GM12878 (cell line): Measurements from ENCODE around the gene BTG1. TPM values are rescaled to one million over a fixed set of nuclear protein-coding genes. Genes with fewer than 3 reads are reported as not detected.

ENCODE experiments used
- ATAC-seq: fragments of 200-7000 bp; cut with Tn5 transposase; 3 replicates; pipeline ENCODE4 v1.9.1; 2020; ENCODE audit warnings: mild to moderate bottlenecking, moderate library complexity
- BruUV-seq: library from RNA; stranded (reverse); fragments of 400-500 nt; replicated peaks from 2 replicates; lab custom pipeline; 2021; lab: Mats Ljungman, UMichigan
- CTCF ChIA-PET: fragments of 300-600 bp; sonication (Branson Sonifier 250); formaldehyde crosslinking; extraction: SDS; loops from one replicate; lab custom pipeline; 2021; ENCODE audit warnings: inconsistent platforms; lab: Yijun Ruan, JAX
- POLR2A ChIA-PET: fragments of 350-600 bp; formaldehyde crosslinking; extraction: SDS; loops from one replicate; lab custom pipeline; 2021; ENCODE audit warnings: inconsistent platforms; lab: Charles Lee
- RAD21 ChIA-PET: fragments of 300-600 bp; sonication (Branson Sonifier 250); formaldehyde crosslinking; loops from one replicate; lab custom pipeline; 2023; ENCODE audit warnings: antibody characterized with exemption; ENCODE audit not compliant: unreplicated experiment; lab: Charles Lee
- SMC1A ChIA-PET: fragments of 300-600 bp; sonication (Branson Sonifier 250); formaldehyde crosslinking; loops from one replicate; lab custom pipeline; 2023; ENCODE audit not compliant: unreplicated experiment, uncharacterized antibody; lab: Charles Lee
- DNase-seq: peaks from one replicate; pipeline ENCODE4 v3.0.0-alpha.2; 2011; ENCODE audit warnings: low read depth, low spot score
- FAIRE-seq: peaks from 3 replicates; lab custom pipeline; 2011; peaks lifted over from hg19 to GRCh38; lab: Jason Lieb, UNC
- H2AFZ ChIP-seq: 2 replicates; pipeline ENCODE4 v1.6.0; 2011; ENCODE audit warnings: low read depth, low read length, control low read depth; ENCODE audit not compliant: control insufficient read depth
- H3K27ac ChIP-seq: 2 replicates; pipeline ENCODE4 v1.5.1; 2011; ENCODE audit warnings: control low read depth; ENCODE audit not compliant: control insufficient read depth, insufficient read depth
- H3K27me3 ChIP-seq, 2 experiments: replicated peaks in 1 of 2; 2 replicates each; pipeline versions ENCODE4 v1.6.0 to v1.6.1; 2011; ENCODE audit warnings: low read length in 1 of 2; ENCODE audit not compliant: control insufficient read depth in 2 of 2, insufficient read depth in 2 of 2
- H3K36me3 ChIP-seq, 2 experiments: 2 replicates each; pipeline ENCODE4 v1.5.1; 2011; ENCODE audit warnings: low read length in 1 of 2; ENCODE audit not compliant: control insufficient read depth in 2 of 2, insufficient read depth in 2 of 2
- H3K4me1 ChIP-seq: 2 replicates; pipeline ENCODE4 v1.6.1; 2011; ENCODE audit warnings: mild to moderate bottlenecking, low read length, moderate library complexity, mixed read lengths; ENCODE audit not compliant: control insufficient read depth, insufficient read depth
- H3K4me2 ChIP-seq: 2 replicates; pipeline ENCODE4 v1.6.0; 2011; ENCODE audit warnings: control low read depth; ENCODE audit not compliant: control insufficient read depth, insufficient read depth
- H3K4me3 ChIP-seq: fragments of 200-600 bp; sonication (generic); 2 replicates; pipeline ENCODE4 v1.5.1; 2016
- H3K79me2 ChIP-seq: 2 replicates; pipeline ENCODE4 v1.6.0; 2011; ENCODE audit warnings: low read length; ENCODE audit not compliant: control insufficient read depth, insufficient read depth
- H3K9ac ChIP-seq: 2 replicates; pipeline ENCODE4 v1.8.0; 2011; ENCODE audit warnings: low read length, control low read depth, mixed read lengths; ENCODE audit not compliant: control insufficient read depth, insufficient read depth
- H3K9me3 ChIP-seq: replicated peaks from 3 replicates; pipeline ENCODE4 v1.5.1; 2011; ENCODE audit warnings: mild to moderate bottlenecking, low read length; ENCODE audit not compliant: control insufficient read depth, insufficient read depth
- H4K20me1 ChIP-seq: 2 replicates; pipeline ENCODE4 v1.6.0; 2011; ENCODE audit not compliant: control insufficient read depth, insufficient read depth
- CBFB ChIP-seq: IDR thresholded peaks from 2 replicates; pipeline ENCODE4 v1.6.1; 2016; ENCODE audit warnings: antibody characterized with exemption, low read depth
- CBX3 ChIP-seq: fragments of 200-600 bp; sonication (generic); IDR thresholded peaks from 2 replicates; pipeline ENCODE4 v1.6.1; 2016; ENCODE audit warnings: low read depth, borderline replicate concordance
- HCFC1 ChIP-seq: fragments of 150-350 bp; IDR thresholded peaks from 2 replicates; pipeline ENCODE4 v1.6.1; 2014; ENCODE audit warnings: low read length
- KLF5 ChIP-seq: fragments of 450-650 bp; IDR thresholded peaks from 2 replicates; pipeline ENCODE4 v1.6.1; 2014; ENCODE audit warnings: mild to moderate bottlenecking; ENCODE audit not compliant: partially characterized antibody
- MTA3 ChIP-seq: IDR thresholded peaks from 2 replicates; pipeline ENCODE4 v1.6.1; 2012; ENCODE audit warnings: low read length, inconsistent platforms, borderline replicate concordance
- PML ChIP-seq: IDR thresholded peaks from 2 replicates; pipeline ENCODE4 v1.6.1; 2012; ENCODE audit warnings: low read length, inconsistent platforms
- POLR2AphosphoS2 ChIP-seq: IDR thresholded peaks from 2 replicates; pipeline ENCODE4 v1.6.1; 2011; ENCODE audit warnings: low read depth, mild to moderate bottlenecking, low read length, improper control_type of control experiment, moderate library complexity
- SMAD1 ChIP-seq: fragments of 450-650 bp; IDR thresholded peaks from 2 replicates; pipeline ENCODE4 v1.6.1; 2018; ENCODE audit warnings: mild to moderate bottlenecking, low read depth; ENCODE audit not compliant: partially characterized antibody
- SMAD5 ChIP-seq: IDR thresholded peaks from 2 replicates; pipeline ENCODE4 v1.6.1; 2016; ENCODE audit warnings: antibody characterized with exemption, low read depth
- SREBF1 ChIP-seq: IDR thresholded peaks from 2 replicates; pipeline ENCODE4 v1.6.1; 2012; ENCODE audit warnings: mild to moderate bottlenecking, low read length
- WGBS: methylation state at CpG from one replicate; pipeline ENCODE4 v1.1.6; 2016; ENCODE audit warnings: low lambda C conversion rate; ENCODE audit not compliant: insufficient replicate concordance, insufficient coverage; ENCODE audit errors: missing lambda C conversion rate; 5-methylcytosine and 5-hydroxymethylcytosine counted together
- in situ Hi-C: fragments of 300-500 bp; cut with MboI; formaldehyde crosslinking; loops from 9 replicates; pipeline ENCODE4 v1.14.3; 2018; ENCODE audit warnings: mixed read lengths
- intact Hi-C: fragments of 100-400 bp; cut with micrococcal nuclease; formaldehyde crosslinking; loops from one replicate; pipeline ENCODE4 v1.14.2; 2022; ENCODE audit not compliant: unreplicated experiment
- polyA plus RNA-seq, 11 experiments: library from polyadenylated mRNA; depleted of rRNA in 4 of 11; unstranded in 6 of 11; stranded (reverse) in 5 of 11; fragments of >200 nt; fragmentation: Nextera tagmentation in 4 of 11; fragmentation: Illumina TruSeq in 1 of 11; extraction: Ambion mirVana in 4 of 11; extraction: Trizol in 1 of 11; gene quantifications; 1 replicate in 1 of 11; 2 replicates in 10 of 11; pipeline versions ENCODE4 v1.2.1 to v1.2.3, GENCODE V29; 2011 to 2016; ENCODE audit warnings: inconsistent platforms in 2 of 11, missing spikeins in 2 of 11, low read depth in 1 of 11
- total RNA-seq, 4 experiments: library from RNA; depleted of rRNA in 3 of 4; stranded (reverse); fragments of >200 nt in 3 of 4; fragmentation: Illumina TruSeq in 1 of 4; extraction: Trizol in 1 of 4; gene quantifications; 2 replicates each; pipeline versions ENCODE4 v1.2.1 to v1.2.3, GENCODE V29; 2013 to 2021
- TF ChIP-seq, protein P1 (sequence below): IDR thresholded peaks from 2 replicates; pipeline ENCODE4 v1.6.1; 2012; ENCODE audit warnings: low read depth, low read length, improper control_type of control experiment
- TF ChIP-seq, protein P2 (sequence below): IDR thresholded peaks from 2 replicates; pipeline ENCODE4 v1.6.1; 2012; ENCODE audit warnings: low read depth, low read length, improper control_type of control experiment
- TF ChIP-seq, protein P3 (sequence below): IDR thresholded peaks from 2 replicates; pipeline ENCODE4 v1.6.1; 2012; ENCODE audit warnings: mild to moderate bottlenecking, low read depth, low read length
- TF ChIP-seq, protein P4 (sequence below): fragments of 450-650 bp; IDR thresholded peaks from 2 replicates; pipeline ENCODE4 v1.6.1; 2017; ENCODE audit warnings: low read depth, mild to moderate bottlenecking, moderate library complexity

BTG1 gene
- total and polyA plus RNA-seq, 10 of the 15 experiments (the other 5 are each of a cell fraction or from before 2014, with no cell fraction given), result 23.7 to 194 (median 56.4) TPM

DNA sequence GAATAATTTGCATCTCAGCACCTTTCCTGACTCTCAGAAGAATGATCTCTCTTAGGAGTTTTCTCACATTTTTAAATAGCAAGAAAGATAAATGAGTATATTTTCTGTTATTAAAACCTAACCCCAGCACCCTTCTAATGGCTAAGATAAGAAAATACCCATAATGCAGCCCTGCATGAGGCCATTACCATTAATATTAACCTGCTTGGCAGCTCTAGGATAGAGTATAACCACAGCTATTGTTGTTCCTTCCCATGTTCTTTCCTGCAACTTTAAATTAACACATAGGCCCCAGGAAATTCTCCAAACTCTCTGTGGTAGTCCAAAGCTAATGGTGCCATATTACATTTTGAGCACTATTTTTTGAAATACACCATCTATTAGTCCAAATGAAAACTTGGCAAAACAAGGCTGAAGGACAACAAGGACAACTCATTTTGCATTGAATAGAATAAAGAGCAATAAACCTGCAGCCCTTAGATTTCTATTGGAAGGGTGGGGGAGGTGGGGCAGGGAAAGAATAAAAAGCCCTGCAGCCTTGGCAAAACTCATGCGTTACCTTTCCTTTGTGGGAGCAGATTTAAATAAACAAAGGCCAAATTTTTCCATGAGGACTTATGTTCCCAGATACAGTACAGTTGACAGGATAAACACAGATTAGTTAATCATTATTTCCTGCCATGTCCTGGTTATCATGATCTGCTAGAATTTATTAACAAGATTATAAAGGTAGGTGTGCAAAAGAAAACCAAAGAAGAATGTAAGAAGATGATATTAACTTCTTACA is 46.9 kb downstream of the BTG1 start:
- no peaks in the 10 kb centered on the region for H3K36me3 ChIP-seq
- H3K4me1 ChIP-seq, result peaks cover 5% of the 10 kb centered on the region
- no peak overlapping the region for H3K4me3 ChIP-seq
- BruUV-seq, result no TSS peak
- H4K20me1 ChIP-seq, result no peaks in the 10 kb centered on the region
- CTCF ChIA-PET, result interaction anchor here (0.8 to 1.7 kb wide), 4 partner anchors 7 to 16 kb away, joined by 3 to 7 read pairs (median 4); no protein-coding TSS in a partner anchor
- H3K4me2 ChIP-seq, result no peak overlapping the region
- in situ Hi-C loops, result no loop called here
- no peak for ATAC-seq
- intact Hi-C loops, result no loop called here
- H3K27me3 ChIP-seq, result no peaks in the 10 kb centered on the region
- H3K79me2 ChIP-seq, result no peaks in the 10 kb centered on the region
- peaks cover 3% of the 10 kb centered on the region for H3K9me3 ChIP-seq
- SMC1A ChIA-PET, result interaction anchor here (1.2 to 3.4 kb wide), 6 partner anchors 8 to 34 kb away, joined by 3 to 13 read pairs (median 6); no protein-coding TSS in a partner anchor
- RAD21 ChIA-PET, result interaction anchor here (1.0 to 2.2 kb wide), 4 partner anchors 10 to 34 kb away, joined by 3 to 5 read pairs (median 4); no protein-coding TSS in a partner anchor
- DNase-seq, result no peak
- no peak overlapping the region for H2AFZ ChIP-seq
- FAIRE-seq, result no peak
- POLR2A ChIA-PET, result interaction anchor here (0.7 to 1.2 kb wide), 3 partner anchors 9 to 16 kb away, joined by 3 to 6 read pairs (median 4); no protein-coding TSS in a partner anchor
- H3K27ac ChIP-seq, result no peak overlapping the region
- WGBS, result 100% methylated on average over 1 of the region's 1 CpG
- H3K9ac ChIP-seq, result no peak overlapping the region
- TF ChIP-seq, protein P1, sequence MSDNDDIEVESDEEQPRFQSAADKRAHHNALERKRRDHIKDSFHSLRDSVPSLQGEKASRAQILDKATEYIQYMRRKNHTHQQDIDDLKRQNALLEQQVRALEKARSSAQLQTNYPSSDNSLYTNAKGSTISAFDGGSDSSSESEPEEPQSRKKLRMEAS, result no peak
- no peak for TF ChIP-seq CBFB
- TF ChIP-seq SMAD5, result no peak
- no peak for TF ChIP-seq PML
- no peak for TF ChIP-seq POLR2AphosphoS2
- TF ChIP-seq HCFC1, result no peak
- TF ChIP-seq, protein P2, sequence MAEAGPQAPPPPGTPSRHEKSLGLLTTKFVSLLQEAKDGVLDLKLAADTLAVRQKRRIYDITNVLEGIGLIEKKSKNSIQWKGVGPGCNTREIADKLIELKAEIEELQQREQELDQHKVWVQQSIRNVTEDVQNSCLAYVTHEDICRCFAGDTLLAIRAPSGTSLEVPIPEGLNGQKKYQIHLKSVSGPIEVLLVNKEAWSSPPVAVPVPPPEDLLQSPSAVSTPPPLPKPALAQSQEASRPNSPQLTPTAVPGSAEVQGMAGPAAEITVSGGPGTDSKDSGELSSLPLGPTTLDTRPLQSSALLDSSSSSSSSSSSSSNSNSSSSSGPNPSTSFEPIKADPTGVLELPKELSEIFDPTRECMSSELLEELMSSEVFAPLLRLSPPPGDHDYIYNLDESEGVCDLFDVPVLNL, result no peak
- no peak for TF ChIP-seq MTA3
- no peak for TF ChIP-seq SREBF1
- TF ChIP-seq, protein P3, sequence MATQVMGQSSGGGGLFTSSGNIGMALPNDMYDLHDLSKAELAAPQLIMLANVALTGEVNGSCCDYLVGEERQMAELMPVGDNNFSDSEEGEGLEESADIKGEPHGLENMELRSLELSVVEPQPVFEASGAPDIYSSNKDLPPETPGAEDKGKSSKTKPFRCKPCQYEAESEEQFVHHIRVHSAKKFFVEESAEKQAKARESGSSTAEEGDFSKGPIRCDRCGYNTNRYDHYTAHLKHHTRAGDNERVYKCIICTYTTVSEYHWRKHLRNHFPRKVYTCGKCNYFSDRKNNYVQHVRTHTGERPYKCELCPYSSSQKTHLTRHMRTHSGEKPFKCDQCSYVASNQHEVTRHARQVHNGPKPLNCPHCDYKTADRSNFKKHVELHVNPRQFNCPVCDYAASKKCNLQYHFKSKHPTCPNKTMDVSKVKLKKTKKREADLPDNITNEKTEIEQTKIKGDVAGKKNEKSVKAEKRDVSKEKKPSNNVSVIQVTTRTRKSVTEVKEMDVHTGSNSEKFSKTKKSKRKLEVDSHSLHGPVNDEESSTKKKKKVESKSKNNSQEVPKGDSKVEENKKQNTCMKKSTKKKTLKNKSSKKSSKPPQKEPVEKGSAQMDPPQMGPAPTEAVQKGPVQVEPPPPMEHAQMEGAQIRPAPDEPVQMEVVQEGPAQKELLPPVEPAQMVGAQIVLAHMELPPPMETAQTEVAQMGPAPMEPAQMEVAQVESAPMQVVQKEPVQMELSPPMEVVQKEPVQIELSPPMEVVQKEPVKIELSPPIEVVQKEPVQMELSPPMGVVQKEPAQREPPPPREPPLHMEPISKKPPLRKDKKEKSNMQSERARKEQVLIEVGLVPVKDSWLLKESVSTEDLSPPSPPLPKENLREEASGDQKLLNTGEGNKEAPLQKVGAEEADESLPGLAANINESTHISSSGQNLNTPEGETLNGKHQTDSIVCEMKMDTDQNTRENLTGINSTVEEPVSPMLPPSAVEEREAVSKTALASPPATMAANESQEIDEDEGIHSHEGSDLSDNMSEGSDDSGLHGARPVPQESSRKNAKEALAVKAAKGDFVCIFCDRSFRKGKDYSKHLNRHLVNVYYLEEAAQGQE, result no peak
- TF ChIP-seq SMAD1, result no peak
- no peak for TF ChIP-seq KLF5
- TF ChIP-seq CBX3, result no peak
- TF ChIP-seq, protein P4, sequence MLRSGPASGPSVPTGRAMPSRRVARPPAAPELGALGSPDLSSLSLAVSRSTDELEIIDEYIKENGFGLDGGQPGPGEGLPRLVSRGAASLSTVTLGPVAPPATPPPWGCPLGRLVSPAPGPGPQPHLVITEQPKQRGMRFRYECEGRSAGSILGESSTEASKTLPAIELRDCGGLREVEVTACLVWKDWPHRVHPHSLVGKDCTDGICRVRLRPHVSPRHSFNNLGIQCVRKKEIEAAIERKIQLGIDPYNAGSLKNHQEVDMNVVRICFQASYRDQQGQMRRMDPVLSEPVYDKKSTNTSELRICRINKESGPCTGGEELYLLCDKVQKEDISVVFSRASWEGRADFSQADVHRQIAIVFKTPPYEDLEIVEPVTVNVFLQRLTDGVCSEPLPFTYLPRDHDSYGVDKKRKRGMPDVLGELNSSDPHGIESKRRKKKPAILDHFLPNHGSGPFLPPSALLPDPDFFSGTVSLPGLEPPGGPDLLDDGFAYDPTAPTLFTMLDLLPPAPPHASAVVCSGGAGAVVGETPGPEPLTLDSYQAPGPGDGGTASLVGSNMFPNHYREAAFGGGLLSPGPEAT, result no peak
